IMR-90 (cell line): Measurements from ENCODE around the gene OAS3. TPM values are rescaled to one million over a fixed set of nuclear protein-coding genes. Genes with fewer than 3 reads are reported as not detected.

Source experiments
- ATAC-seq: fragments of 200-7000 bp; cut with Tn5 transposase; 2 replicates; pipeline ENCODE4 v1.9.1; 2020; ENCODE audit warnings: low read depth, mild to moderate bottlenecking, moderate library complexity
- BruUV-seq: library from RNA; stranded (reverse); fragments of 400-500 nt; replicated peaks from 2 replicates; lab custom pipeline; 2021; lab: Mats Ljungman, UMichigan
- CTCF ChIA-PET: fragments of 300-600 bp; formaldehyde crosslinking; extraction: SDS; loops from one replicate; lab custom pipeline; 2021; ENCODE audit warnings: antibody characterized with exemption; lab: Yijun Ruan, JAX
- POLR2A ChIA-PET: fragments of 300-600 bp; sonication (Branson Sonifier 250); formaldehyde crosslinking; loops from one replicate; lab custom pipeline; 2022; ENCODE audit warnings: antibody characterized with exemption; ENCODE audit not compliant: unreplicated experiment; lab: Charles Lee
- DNase-seq: peaks from one replicate; pipeline ENCODE4 v3.0.0; 2013
- H2AFZ ChIP-seq: replicated peaks from 2 replicates; pipeline ENCODE3; 2013; ENCODE audit warnings: low read length, mild to moderate bottlenecking; ENCODE audit not compliant: poor library complexity
- H2AK5ac ChIP-seq: 2 replicates; pipeline ENCODE4 v1.6.1; 2013; ENCODE audit warnings: low read depth, low read length, inconsistent platforms
- H2AK9ac ChIP-seq: replicated peaks from 2 replicates; pipeline ENCODE3; 2013; ENCODE audit warnings: mild to moderate bottlenecking, low read depth, low read length, moderate library complexity; ENCODE audit not compliant: poor library complexity
- H2BK120ac ChIP-seq: 2 replicates; pipeline ENCODE4 v1.6.1; 2013; ENCODE audit warnings: low read depth, low read length, inconsistent platforms
- H2BK15ac ChIP-seq: 3 replicates; pipeline ENCODE4 v1.6.1; 2013; ENCODE audit warnings: low read depth, low read length, inconsistent platforms
- H2BK20ac ChIP-seq: 2 replicates; pipeline ENCODE4 v1.6.1; 2013; ENCODE audit warnings: low read depth, mild to moderate bottlenecking, inconsistent platforms, low read length, moderate library complexity
- H2BK5ac ChIP-seq: 2 replicates; pipeline ENCODE4 v1.6.1; 2013; ENCODE audit warnings: mild to moderate bottlenecking, low read depth, low read length, inconsistent platforms; ENCODE audit not compliant: poor library complexity, severe bottlenecking
- H3K14ac ChIP-seq: replicated peaks from 2 replicates; pipeline ENCODE4 v1.6.1; 2013; ENCODE audit warnings: low read depth, low read length, inconsistent platforms
- H3K18ac ChIP-seq: 2 replicates; pipeline ENCODE4 v1.6.1; 2013; ENCODE audit warnings: low read depth, low read length, control low read depth
- H3K23ac ChIP-seq: 2 replicates; pipeline ENCODE4 v1.6.1; 2013; ENCODE audit warnings: low read depth, low read length, inconsistent platforms
- H3K27ac ChIP-seq: 2 replicates; pipeline ENCODE4 v1.5.1; 2013; ENCODE audit warnings: mild to moderate bottlenecking, control low read depth, low read length; ENCODE audit not compliant: insufficient read depth
- H3K27me3 ChIP-seq: 2 replicates; pipeline ENCODE4 v1.6.1; 2013; ENCODE audit warnings: low read length; ENCODE audit not compliant: control insufficient read depth, insufficient read depth
- H3K36me3 ChIP-seq: 2 replicates; pipeline ENCODE4 v1.6.1; 2013; ENCODE audit warnings: low read length, mixed read lengths; ENCODE audit not compliant: control insufficient read depth, insufficient read depth
- H3K4ac ChIP-seq: 2 replicates; pipeline ENCODE4 v1.6.1; 2013; ENCODE audit warnings: low read depth, low read length, inconsistent platforms
- H3K4me1 ChIP-seq: 2 replicates; pipeline ENCODE4 v1.6.1; 2013; ENCODE audit warnings: low read length, mixed read lengths; ENCODE audit not compliant: control insufficient read depth, insufficient read depth
- H3K4me2 ChIP-seq: 2 replicates; pipeline ENCODE4 v1.6.1; 2013; ENCODE audit warnings: low read depth, mild to moderate bottlenecking, control low read depth, low read length, moderate library complexity
- H3K4me3 ChIP-seq: 2 replicates; pipeline ENCODE4 v1.5.1; 2013; ENCODE audit warnings: low read depth, mild to moderate bottlenecking, control low read depth, low read length, moderate library complexity; ENCODE audit not compliant: insufficient read depth
- H3K56ac ChIP-seq: 2 replicates; pipeline ENCODE4 v1.6.1; 2013; ENCODE audit warnings: low read length, inconsistent platforms; ENCODE audit not compliant: insufficient read depth; ENCODE audit errors: extremely low read depth
- H3K79me1 ChIP-seq, 2 experiments: 2 replicates each; pipeline ENCODE4 v1.6.1; 2013; ENCODE audit warnings: low read length in 2 of 2, inconsistent platforms in 1 of 2, low read depth in 1 of 2
- H3K9ac ChIP-seq: 2 replicates; pipeline ENCODE4 v1.6.1; 2013; ENCODE audit warnings: low read depth, low read length, control low read depth
- H3K9me1 ChIP-seq: 2 replicates; pipeline ENCODE4 v1.6.1; 2013; ENCODE audit warnings: low read length, inconsistent platforms; ENCODE audit not compliant: insufficient read depth
- H3K9me3 ChIP-seq: 2 replicates; pipeline ENCODE4 v1.6.1; 2013; ENCODE audit warnings: low read length; ENCODE audit not compliant: control insufficient read depth, insufficient read depth
- H4K20me1 ChIP-seq: 2 replicates; pipeline ENCODE4 v1.6.1; 2013; ENCODE audit warnings: low read length, inconsistent platforms; ENCODE audit not compliant: insufficient read depth
- H4K5ac ChIP-seq: 2 replicates; pipeline ENCODE4 v1.6.1; 2013; ENCODE audit warnings: mild to moderate bottlenecking, low read depth, low read length, control low read depth
- H4K8ac ChIP-seq, 2 experiments: 2 replicates each; pipeline ENCODE4 v1.6.1; 2013; ENCODE audit warnings: low read depth in 2 of 2, low read length in 2 of 2, control low read depth in 1 of 2, inconsistent platforms in 1 of 2
- H4K91ac ChIP-seq: 2 replicates; pipeline ENCODE4 v1.6.1; 2013; ENCODE audit warnings: low read depth, low read length, inconsistent platforms; ENCODE audit not compliant: insufficient read depth
- BHLHE40 ChIP-seq: fragments of 150-350 bp; IDR thresholded peaks from 2 replicates; pipeline ENCODE4 v1.6.1; 2016; ENCODE audit warnings: mild to moderate bottlenecking, low read depth, low read length
- CEBPB ChIP-seq: IDR thresholded peaks from 2 replicates; pipeline ENCODE4 v1.6.1; 2012; ENCODE audit warnings: low read depth, low read length, improper control_type of control experiment
- CHD1 ChIP-seq: IDR thresholded peaks from 2 replicates; pipeline ENCODE4 v1.6.1; 2012; ENCODE audit warnings: low read depth, low read length, improper control_type of control experiment
- CTCF ChIP-seq: conservative IDR thresholded peaks from 2 replicates; pipeline ENCODE4 v1.5.1; 2012; ENCODE audit warnings: mild to moderate bottlenecking, low read depth, low read length, improper control_type of control experiment
- ELK1 ChIP-seq: fragments of 150-350 bp; IDR thresholded peaks from 2 replicates; pipeline ENCODE4 v1.6.1; 2016; ENCODE audit warnings: low read depth, mild to moderate bottlenecking, low read length, moderate library complexity, borderline replicate concordance
- FOS ChIP-seq: fragments of 150-350 bp; IDR thresholded peaks from 2 replicates; pipeline ENCODE4 v1.6.1; 2016; ENCODE audit warnings: low read depth, low read length
- MAFK ChIP-seq: IDR thresholded peaks from 2 replicates; pipeline ENCODE4 v1.6.1; 2012; ENCODE audit warnings: low read depth, low read length, improper control_type of control experiment
- MAZ ChIP-seq: IDR thresholded peaks from 2 replicates; pipeline ENCODE4 v1.6.1; 2012; ENCODE audit warnings: low read depth, mild to moderate bottlenecking, low read length, improper control_type of control experiment, moderate library complexity, borderline replicate concordance
- MXI1 ChIP-seq: IDR thresholded peaks from 2 replicates; pipeline ENCODE4 v1.6.1; 2012; ENCODE audit warnings: low read depth, mild to moderate bottlenecking, low read length, moderate library complexity, borderline replicate concordance
- NFE2L2 ChIP-seq: fragments of 150-350 bp; IDR thresholded peaks from 2 replicates; pipeline ENCODE4 v1.6.1; 2016; ENCODE audit warnings: low read depth, mild to moderate bottlenecking, low read length
- POLR2A ChIP-seq: IDR thresholded peaks from 2 replicates; pipeline ENCODE4 v1.6.1; 2012; ENCODE audit warnings: mild to moderate bottlenecking, low read depth, low read length
- RAD21 ChIP-seq: IDR thresholded peaks from 2 replicates; pipeline ENCODE4 v1.6.1; 2012; ENCODE audit warnings: low read length, improper control_type of control experiment
- RCOR1 ChIP-seq: IDR thresholded peaks from 2 replicates; pipeline ENCODE4 v1.6.1; 2012; ENCODE audit warnings: mild to moderate bottlenecking, low read length, improper control_type of control experiment; ENCODE audit not compliant: insufficient replicate concordance
- RFX5 ChIP-seq: IDR thresholded peaks from 2 replicates; pipeline ENCODE4 v1.8.0; 2012; ENCODE audit warnings: low read depth, mild to moderate bottlenecking, low read length, moderate library complexity
- SMC3 ChIP-seq: fragments of 150-350 bp; IDR thresholded peaks from 2 replicates; pipeline ENCODE4 v1.6.1; 2016; ENCODE audit warnings: low read depth, mild to moderate bottlenecking, antibody characterized with exemption, low read length, moderate library complexity
- USF2 ChIP-seq: fragments of 150-350 bp; IDR thresholded peaks from 2 replicates; pipeline ENCODE4 v1.6.1; 2017; ENCODE audit warnings: mild to moderate bottlenecking, antibody characterized with exemption, low read length, low read depth
- WGBS, 2 experiments: methylation state at CpG; one replicate each; pipeline versions ENCODE4 v1.1.5 to v1.1.7; 2013; ENCODE audit warnings: missing lambda C conversion rate in 2 of 2; ENCODE audit not compliant: insufficient read length in 1 of 2; ENCODE audit errors: extremely low coverage in 2 of 2; 5-methylcytosine and 5-hydroxymethylcytosine counted together
- dilution Hi-C: fragments of 300-500 bp; cut with HindIII; formaldehyde crosslinking; loops from one replicate; pipeline ENCODE4 v1.14.3; 2018; ENCODE audit warnings: low sequenced_read_pairs; ENCODE audit not compliant: unreplicated experiment
- in situ Hi-C: fragments of 300-500 bp; cut with MboI; formaldehyde crosslinking; loops from 3 replicates; pipeline ENCODE4 v1.14.3; 2019; ENCODE audit warnings: low sequenced_read_pairs, inconsistent platforms, mixed read lengths
- intact Hi-C: fragments of 100-400 bp; cut with micrococcal nuclease; formaldehyde crosslinking; loops from 2 replicates; pipeline ENCODE4 v1.10.0; 2022
- polyA plus RNA-seq, 3 experiments: library from polyadenylated mRNA; depleted of rRNA; stranded (reverse); fragments of >200 nt; gene quantifications; 2 replicates each; pipeline ENCODE4 v1.2.3, GENCODE V29; 2012; ENCODE audit warnings: low replicate concordance in 1 of 3
- total RNA-seq: library from RNA; depleted of rRNA; stranded (reverse); fragments of >200 nt; gene quantifications from 2 replicates; pipeline ENCODE4 v1.2.3, GENCODE V29; 2012

Gene OAS3
- total and polyA plus RNA-seq, 2 of the 4 experiments (the other 2 are of a cell fraction): 4.1 to 7.8 TPM

GRCh38 chr12:113006641-113007040, 68.4 kb downstream of the OAS3 start:
- Histone ChIP-seq H3K56ac (no peak overlapping the region), H3K4ac (no peak overlapping the region), H3K18ac (no peak overlapping the region), H2BK20ac (no peak overlapping the region), H2BK15ac (no peak overlapping the region), H3K27me3 (no peaks in the 10 kb centered on the region; the same call in 1 of the 2 replicates), H4K8ac (no peak overlapping the region), H4K5ac (no peak overlapping the region), H2AFZ (no peak overlapping the region), H3K9ac (no peak overlapping the region), H3K14ac (no peak overlapping the region), H3K36me3 (no peaks in the 10 kb centered on the region), H2AK5ac (no peak overlapping the region), H4K91ac (no peak overlapping the region), H3K79me1 (no peaks in the 10 kb centered on the region), H3K9me3 (no peaks in the 10 kb centered on the region), H2BK120ac (no peak overlapping the region), H3K9me1 (no peaks in the 10 kb centered on the region), H3K27ac (no peak overlapping the region), H2AK9ac (no peak overlapping the region), H2BK5ac (no peak overlapping the region), H3K4me2 (no peak overlapping the region), H4K20me1 (no peaks in the 10 kb centered on the region), H3K4me1 (no peaks in the 10 kb centered on the region), H3K4me3 (no peak overlapping the region), H3K23ac (no peak overlapping the region)
- dilution Hi-C loops (no loop called here), intact Hi-C loops (no loop called here), in situ Hi-C loops (no loop called here)
- CTCF ChIA-PET: interaction anchor here (1.2 to 2.3 kb wide), 2 partner anchors 13 to 14 kb away, joined by 3 to 6 read pairs; no protein-coding TSS in a partner anchor
- no TSS peak for BruUV-seq
- POLR2A ChIA-PET: no interaction called here
- ATAC-seq (no peak), DNase-seq (no peak)
- WGBS, 2 experiments: no CpG with 5 or more reads among the region's 6 CpGs
- TF ChIP-seq NFE2L2 (no peak), MAZ (no peak), MAFK (no peak), CTCF (no peak), ELK1 (no peak), RAD21 (no peak), MXI1 (no peak), RFX5 (no peak), BHLHE40 (no peak), SMC3 (no peak), CEBPB (no peak), CHD1 (no peak), USF2 (no peak), POLR2A (no peak), RCOR1 (no peak), FOS (no peak)
